Raji (cell line): ENCODE results near the gene MARCKS.

Experiments used
- POLR2A ChIP-seq: IDR thresholded peaks from 2 replicates; pipeline ENCODE4 v1.6.1; 2011; ENCODE audit warnings: low read depth, low read length, control low read depth; ENCODE audit not compliant: insufficient read depth

The MARCKS gene

GRCh38 chr6:113856625-113857555 is at the start of gene MARCKS:
Gene MARCKS, plus strand, starts transcription at chr6:113857345. Its CDS starts 401 bp downstream, at chr6:113857746.
- no peak for TF ChIP-seq POLR2A

- no peak for TF ChIP-seq POLR2A
Measured at GRCh38 chr6:113809826-113810225, 47.3 kb upstream of the MARCKS start.

GRCh38 chr6:113813142-113813541 is 44.0 kb upstream of the MARCKS start:
- no peak for TF ChIP-seq POLR2A

- TF ChIP-seq POLR2A, result no peak
Measured at GRCh38 chr6:113818578-113818977, 38.6 kb upstream of the MARCKS start.

GRCh38 chr6:113819169-113819830 is 37.8 kb upstream of the MARCKS start:
- TF ChIP-seq POLR2A, result no peak

- no peak for TF ChIP-seq POLR2A
Measured at GRCh38 chr6:113820761-113821160, 36.4 kb upstream of the MARCKS start.

GRCh38 chr6:113821445-113821844 is 35.7 kb upstream of the MARCKS start:
- TF ChIP-seq POLR2A, result no peak

- no peak for TF ChIP-seq POLR2A
Measured at GRCh38 chr6:113823916-113824315, 33.2 kb upstream of the MARCKS start.

GRCh38 chr6:113824411-113824810 is 32.7 kb upstream of the MARCKS start:
- no peak for TF ChIP-seq POLR2A

GRCh38 chr6:113824866-113825265 is 32.3 kb upstream of the MARCKS start:
- no peak for TF ChIP-seq POLR2A

GRCh38 chr6:113825781-113826180 is 31.4 kb upstream of the MARCKS start:
- TF ChIP-seq POLR2A, result no peak

GRCh38 chr6:113828984-113829695 is 28.0 kb upstream of the MARCKS start:
- TF ChIP-seq POLR2A, result no peak

GRCh38 chr6:113829696-113830045 is 27.5 kb upstream of the MARCKS start:
- no peak for TF ChIP-seq POLR2A

GRCh38 chr6:113830140-113830539 is 27.0 kb upstream of the MARCKS start:
- TF ChIP-seq POLR2A, result no peak

- no peak for TF ChIP-seq POLR2A
Measured at GRCh38 chr6:113833537-113833936, 23.6 kb upstream of the MARCKS start.

- TF ChIP-seq POLR2A, result no peak
Measured at GRCh38 chr6:113837170-113837569, 20.0 kb upstream of the MARCKS start.
